HepG2 (cell line): ENCODE data around the gene IRS1. TPM values are rescaled to one million over a fixed set of nuclear protein-coding genes. Genes with fewer than 3 reads are reported as not detected.

Source experiments
- ATAC-seq: fragments of 200-7000 bp; cut with Tn5 transposase; 3 replicates; pipeline ENCODE4 v1.9.1; 2020; ENCODE audit warnings: mild to moderate bottlenecking, moderate library complexity
- BruUV-seq: library from RNA; stranded (reverse); fragments of 400-500 nt; replicated peaks from 2 replicates; lab custom pipeline; 2021; lab: Mats Ljungman, UMichigan
- CTCF ChIA-PET: fragments of 300-600 bp; formaldehyde crosslinking; extraction: SDS; loops from one replicate; lab custom pipeline; 2021; ENCODE audit warnings: low total read pairs, inconsistent platforms, low intra/inter-chr PET ratio; lab: Yijun Ruan, JAX
- POLR2A ChIA-PET: fragments of 350-600 bp; sonication (Branson Sonifier 250); formaldehyde crosslinking; loops from one replicate; lab custom pipeline; 2020; ENCODE audit warnings: antibody characterized with exemption, inconsistent platforms; lab: Yijun Ruan, JAX
- DNase-seq: peaks from one replicate; pipeline ENCODE4 v3.0.0-alpha.2; 2015; ENCODE audit warnings: low spot score
- FAIRE-seq: peaks from 3 replicates; lab custom pipeline; 2011; peaks lifted over from hg19 to GRCh38; lab: Jason Lieb, UNC
- H2AFZ ChIP-seq: one replicate; pipeline ENCODE4 v1.6.1; 2011; ENCODE audit warnings: low read length, inconsistent platforms
- H3K27ac ChIP-seq: fragments of 300-600 bp; 3 replicates; pipeline ENCODE4 v1.8.0; 2011; ENCODE audit warnings: mixed run types, mild to moderate bottlenecking, mixed read lengths, low read length, inconsistent platforms; ENCODE audit not compliant: insufficient read depth; ENCODE audit errors: extremely low read length
- H3K27me3 ChIP-seq, 2 experiments: fragments of 200-600 bp in 1 of 2; 2 replicates in 1 of 2; 3 replicates in 1 of 2; pipeline versions ENCODE4 v1.6.0 to v1.8.0; 2011; ENCODE audit warnings: low read length in 2 of 2, mild to moderate bottlenecking in 2 of 2, moderate library complexity in 2 of 2, inconsistent platforms in 1 of 2; ENCODE audit not compliant: insufficient read depth in 2 of 2, control insufficient read depth in 1 of 2
- H3K36me3 ChIP-seq, 2 experiments: fragments of 200-600 bp in 1 of 2; replicated peaks in 1 of 2; 2 replicates in 1 of 2; 3 replicates in 1 of 2; pipeline versions ENCODE4 v1.5.1 to v1.8.0; 2011; ENCODE audit warnings: low read length in 2 of 2, inconsistent platforms in 1 of 2; ENCODE audit not compliant: insufficient read depth in 2 of 2, control insufficient read depth in 1 of 2
- H3K4me1 ChIP-seq: 2 replicates; pipeline ENCODE4 v1.5.1; 2012; ENCODE audit warnings: low read length, inconsistent platforms; ENCODE audit not compliant: insufficient read depth
- H3K4me2 ChIP-seq: 2 replicates; pipeline ENCODE4 v1.6.0; 2011; ENCODE audit warnings: low read depth, low read length, inconsistent platforms
- H3K4me3 ChIP-seq, 3 experiments: fragments of 200-600 bp in 1 of 3; sonication (generic), shearing (Covaris generic) in 1 of 3; replicated peaks in 1 of 3; 2 replicates each; pipeline ENCODE4 v1.5.1; 2011 to 2016; ENCODE audit warnings: low read length in 3 of 3, inconsistent platforms in 2 of 3, low read depth in 2 of 3, mild to moderate bottlenecking in 2 of 3, control low read depth in 1 of 3, mixed read lengths in 1 of 3; ENCODE audit not compliant: insufficient read depth in 1 of 3
- H3K79me2 ChIP-seq: one replicate; pipeline ENCODE4 v1.6.1; 2011; ENCODE audit warnings: low read length, inconsistent platforms; ENCODE audit not compliant: insufficient read depth
- H3K9ac ChIP-seq: 2 replicates; pipeline ENCODE4 v1.6.0; 2011; ENCODE audit warnings: mild to moderate bottlenecking, low read depth, low read length, inconsistent platforms; ENCODE audit not compliant: insufficient read depth
- H3K9me3 ChIP-seq: 2 replicates; pipeline ENCODE4 v1.5.1; 2012; ENCODE audit warnings: mild to moderate bottlenecking, low read length
- H4K20me1 ChIP-seq: 2 replicates; pipeline ENCODE4 v1.6.0; 2011; ENCODE audit warnings: inconsistent platforms, mild to moderate bottlenecking, low read length, moderate library complexity; ENCODE audit not compliant: insufficient read depth
- BCL6 ChIP-seq: IDR thresholded peaks from 2 replicates; pipeline ENCODE4 v1.6.1; 2016; ENCODE audit warnings: missing genetic modification reagents, missing compliant biosample characterization
- EP300 ChIP-seq, 3 experiments: sonication (generic) in 1 of 3; formaldehyde crosslinking in 1 of 3; IDR thresholded peaks; 2 replicates each; pipeline versions ENCODE4 v1.5.1 to v1.6.1; 2011 to 2020; ENCODE audit warnings: low read depth in 2 of 3, low read length in 2 of 3, borderline replicate concordance in 1 of 3, improper control_type of control experiment in 1 of 3, mild to moderate bottlenecking in 1 of 3, missing genetic modification reagents in 1 of 3, moderate library complexity in 1 of 3
- GATAD2A ChIP-seq: IDR thresholded peaks from 2 replicates; pipeline ENCODE4 v1.6.1; 2016
- MAFF ChIP-seq: IDR thresholded peaks from 2 replicates; pipeline ENCODE4 v1.6.1; 2011; ENCODE audit warnings: low read depth, low read length, improper control_type of control experiment
- MAFG ChIP-seq: sonication (generic); formaldehyde crosslinking; IDR thresholded peaks from 2 replicates; pipeline ENCODE4 v1.5.1; 2020; ENCODE audit warnings: mild to moderate bottlenecking, missing genetic modification reagents
- MAFK ChIP-seq, 2 experiments: IDR thresholded peaks in 1 of 2; conservative IDR thresholded peaks in 1 of 2; 2 replicates each; pipeline ENCODE4 v1.6.1; 2011; ENCODE audit warnings: improper control_type of control experiment in 2 of 2, low read length in 2 of 2
- PCBP2 ChIP-seq: fragments of 200-400 bp; formaldehyde crosslinking; optimal IDR thresholded peaks from 2 replicates; pipeline ENCODE3; 2018; ENCODE audit warnings: low read length, low read depth; ENCODE audit not compliant: poor library complexity, severe bottlenecking
- PPARG ChIP-seq: conservative IDR thresholded peaks from 2 replicates; pipeline ENCODE4 v1.6.1; 2016; ENCODE audit warnings: missing biosample characterization, missing genetic modification reagents
- SALL1 ChIP-seq: sonication (generic); formaldehyde crosslinking; IDR thresholded peaks from 2 replicates; pipeline ENCODE4 v1.8.0; 2022; ENCODE audit warnings: mild to moderate bottlenecking, missing genetic modification reagents
- SMARCC2 ChIP-seq: fragments of 450-650 bp; IDR thresholded peaks from 2 replicates; pipeline ENCODE4 v1.6.1; 2017; ENCODE audit warnings: antibody characterized with exemption, mild to moderate bottlenecking
- TEAD3 ChIP-seq: optimal IDR thresholded peaks from 2 replicates; pipeline ENCODE3; 2016; ENCODE audit warnings: borderline replicate concordance
- YEATS4 ChIP-seq: sonication (generic); formaldehyde crosslinking; IDR thresholded peaks from 2 replicates; pipeline ENCODE4 v1.4.0; 2020; ENCODE audit warnings: missing genetic modification reagents, borderline replicate concordance
- ZBTB38 ChIP-seq: sonication (generic); formaldehyde crosslinking; IDR thresholded peaks from 2 replicates; pipeline ENCODE4 v1.5.1; 2020; ENCODE audit warnings: mild to moderate bottlenecking, missing genetic modification reagents
- ZNF652 ChIP-seq: IDR thresholded peaks from 2 replicates; pipeline ENCODE4 v1.6.1; 2016; ENCODE audit warnings: low read depth, borderline replicate concordance
- ZNF777 ChIP-seq: sonication (generic); formaldehyde crosslinking; IDR thresholded peaks from 2 replicates; pipeline ENCODE4 v1.4.0; 2020; ENCODE audit warnings: missing genetic modification reagents
- WGBS: methylation state at CpG from one replicate; pipeline ENCODE4 v1.1.6; 2017; ENCODE audit warnings: low lambda C conversion rate; 5-methylcytosine and 5-hydroxymethylcytosine counted together
- in situ Hi-C: cut with HindIII; loops from 2 replicates; pipeline ENCODE4 v1.10.0; 2017; ENCODE audit warnings: low pct_unique_long_range_greater_than_20kb; ENCODE audit not compliant: extremely low pct_ligation_motif_present
- intact Hi-C: fragments of 100-400 bp; cut with micrococcal nuclease; formaldehyde crosslinking; loops from one replicate; pipeline ENCODE4 v1.10.0; 2022; ENCODE audit not compliant: unreplicated experiment
- polyA plus RNA-seq, 8 experiments: library from polyadenylated mRNA; depleted of rRNA in 3 of 8; stranded (reverse) in 7 of 8; unstranded in 1 of 8; fragments of >200 nt; fragmentation: Illumina TruSeq in 4 of 8; extraction: Trizol in 4 of 8; gene quantifications; 2 replicates each; pipeline versions ENCODE4 v1.2.1 to v1.2.3, GENCODE V29; 2011 to 2016; ENCODE audit warnings: low read depth in 4 of 8, missing spikeins in 1 of 8, mixed read lengths in 1 of 8; ENCODE audit not compliant: insufficient read depth in 1 of 8
- total RNA-seq, 5 experiments: library from RNA; depleted of rRNA; stranded (reverse); fragments of >200 nt; fragmentation: Illumina TruSeq; extraction: Trizol; gene quantifications; 2 replicates each; pipeline ENCODE4 v1.2.3, GENCODE V29; 2016; ENCODE audit warnings: low read depth in 1 of 5
- TF ChIP-seq, protein P1 (sequence below): sonication (generic); formaldehyde crosslinking; conservative IDR thresholded peaks from 2 replicates; pipeline ENCODE4 v1.8.0; 2022; ENCODE audit warnings: low read depth, missing genetic modification reagents
- TF ChIP-seq, protein P2 (sequence below), 2 experiments: fragments of 450-650 bp in 1 of 2; sonication (generic) in 1 of 2; formaldehyde crosslinking; IDR thresholded peaks; 2 replicates each; pipeline versions ENCODE4 v1.5.0 to v1.8.0; 2020 to 2022; ENCODE audit warnings: mild to moderate bottlenecking in 1 of 2, missing genetic modification reagents in 1 of 2
- TF ChIP-seq, protein P3 (sequence below): IDR thresholded peaks from 2 replicates; pipeline ENCODE4 v1.6.1; 2016; ENCODE audit warnings: missing genetic modification reagents, missing compliant biosample characterization

Gene IRS1
- total and polyA plus RNA-seq, 2 of the 13 experiments (the other 11 are each of a cell fraction or from before 2014, with no cell fraction given) = 8.7 to 9.0 TPM

DNA sequence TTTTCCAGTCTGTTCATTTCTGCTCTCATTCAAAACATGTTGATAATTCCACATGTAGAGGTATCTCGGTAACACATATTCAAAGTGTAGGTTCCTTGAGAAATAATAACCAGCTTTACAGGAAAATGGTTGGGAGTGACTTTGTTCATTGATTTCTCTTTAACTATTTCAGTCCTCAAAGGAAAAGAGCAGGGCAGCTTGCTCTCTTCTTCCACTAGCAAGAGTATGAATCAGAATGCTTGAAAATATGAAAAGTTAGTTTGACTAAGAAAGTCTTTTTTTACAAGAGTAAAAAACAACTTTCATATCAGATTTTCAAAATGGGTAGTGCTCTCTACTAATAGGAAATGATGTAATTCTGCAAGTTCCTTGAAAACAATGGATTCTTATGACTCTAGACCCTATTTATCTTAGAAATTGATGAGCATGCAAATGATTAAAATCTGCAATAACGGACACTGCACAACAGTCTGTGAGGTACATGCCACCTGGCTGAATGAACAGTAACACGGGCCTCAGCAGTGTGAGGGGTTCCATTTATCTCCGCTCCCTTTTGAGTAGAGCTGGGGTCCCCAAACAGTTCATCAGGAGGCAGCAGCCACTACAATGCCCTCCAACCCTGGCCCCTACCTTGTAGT, 65.6 kb downstream of the IRS1 start:
- peaks cover 0 to 6% of the 10 kb centered on the region in 2 experiments; a peak in 2 of 5 replicates for H3K36me3 ChIP-seq
- peak overlapping the region; percentile 53 for H3K9ac ChIP-seq
- FAIRE-seq (no peak), DNase-seq (no peak), ATAC-seq (no peak)
- H3K27me3 ChIP-seq = no peaks in the 10 kb centered on the region
- in situ Hi-C loops = loop anchor here (10.0 kb wide), 1 partner anchor 61 kb away; the partner anchor contains the start of gene IRS1
- H3K4me3 ChIP-seq = peak overlapping the region in 2 of 3 experiments; percentile 27 to 45; a peak in 2 of 6 replicates
- no peak overlapping the region for H2AFZ ChIP-seq
- H3K4me1 ChIP-seq = peaks cover 75% of the 10 kb centered on the region
- intact Hi-C loops = loop anchor here (1.0 to 10.0 kb wide), 6 partner anchors 66 to 577 kb away; no protein-coding TSS in a partner anchor
- H3K79me2 ChIP-seq = peaks cover 3% of the 10 kb centered on the region
- BruUV-seq = no TSS peak
- H3K9me3 ChIP-seq = no peaks in the 10 kb centered on the region
- 69% methylated on average over 4 of the region's 4 CpGs for WGBS
- peak overlapping the region; percentile 60 for H3K4me2 ChIP-seq
- ChIA-PET CTCF (no interaction called here), POLR2A (interaction anchor here (0.7 to 3.5 kb wide), 17 partner anchors 10 to 703 kb away, joined by 3 to 53 read pairs (median 6); partner anchors contain the start of gene IRS1)
- H3K27ac ChIP-seq = peak overlapping the region; percentile 82
- no peaks in the 10 kb centered on the region for H4K20me1 ChIP-seq
- TF ChIP-seq, protein P1, sequence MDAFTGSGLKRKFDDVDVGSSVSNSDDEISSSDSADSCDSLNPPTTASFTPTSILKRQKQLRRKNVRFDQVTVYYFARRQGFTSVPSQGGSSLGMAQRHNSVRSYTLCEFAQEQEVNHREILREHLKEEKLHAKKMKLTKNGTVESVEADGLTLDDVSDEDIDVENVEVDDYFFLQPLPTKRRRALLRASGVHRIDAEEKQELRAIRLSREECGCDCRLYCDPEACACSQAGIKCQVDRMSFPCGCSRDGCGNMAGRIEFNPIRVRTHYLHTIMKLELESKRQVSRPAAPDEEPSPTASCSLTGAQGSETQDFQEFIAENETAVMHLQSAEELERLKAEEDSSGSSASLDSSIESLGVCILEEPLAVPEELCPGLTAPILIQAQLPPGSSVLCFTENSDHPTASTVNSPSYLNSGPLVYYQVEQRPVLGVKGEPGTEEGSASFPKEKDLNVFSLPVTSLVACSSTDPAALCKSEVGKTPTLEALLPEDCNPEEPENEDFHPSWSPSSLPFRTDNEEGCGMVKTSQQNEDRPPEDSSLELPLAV (CRISPR knock-in tag) = no peak
- TF ChIP-seq MAFK (conservative IDR thresholded peaks at IDR 0.05 in 1 of 2, IDR thresholded peaks at IDR 0.05 in 1 of 2; ENCODE audit: low read length in 2 of 2) (peak; percentile 77 to 83), PPARG (no peak), GATAD2A (peak; percentile 15; the same call in 1 of the 2 replicates), MAFG (CRISPR knock-in tag) (no peak), BCL6 (CRISPR knock-in tag) (0 out of 2 replicates have a peak, but pooled peaks have one; percentile 10), EP300 (IDR thresholded peaks at IDR 0.05; ENCODE audit: low read depth in 2 of 2, low read length in 2 of 2) (no peak), EP300 (CRISPR knock-in tag; IDR thresholded peaks at IDR 0.05; ENCODE audit: borderline replicate concordance) (no peak), ZBTB38 (CRISPR knock-in tag) (0 out of 2 replicates have a peak, but pooled peaks have one; percentile 17), SALL1 (CRISPR knock-in tag) (peak; percentile 33; the same call in 1 of the 2 replicates), MAFF (peak; percentile 72), ZNF777 (CRISPR knock-in tag) (0 out of 2 replicates have a peak, but pooled peaks have one; percentile 25), YEATS4 (0 out of 2 replicates have a peak, but pooled peaks have one; percentile 1), ZNF652 (peak; percentile 91), PCBP2 (no peak), SMARCC2 (no peak), TEAD3 (CRISPR knock-in tag) (peak; percentile 15)
- TF ChIP-seq, protein P2, sequence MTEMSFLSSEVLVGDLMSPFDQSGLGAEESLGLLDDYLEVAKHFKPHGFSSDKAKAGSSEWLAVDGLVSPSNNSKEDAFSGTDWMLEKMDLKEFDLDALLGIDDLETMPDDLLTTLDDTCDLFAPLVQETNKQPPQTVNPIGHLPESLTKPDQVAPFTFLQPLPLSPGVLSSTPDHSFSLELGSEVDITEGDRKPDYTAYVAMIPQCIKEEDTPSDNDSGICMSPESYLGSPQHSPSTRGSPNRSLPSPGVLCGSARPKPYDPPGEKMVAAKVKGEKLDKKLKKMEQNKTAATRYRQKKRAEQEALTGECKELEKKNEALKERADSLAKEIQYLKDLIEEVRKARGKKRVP (CRISPR knock-in tag; IDR thresholded peaks at IDR 0.05) = peak in 1 of 2 experiments; percentile 58; a peak in 1 of 4 replicates
- TF ChIP-seq, protein P3, sequence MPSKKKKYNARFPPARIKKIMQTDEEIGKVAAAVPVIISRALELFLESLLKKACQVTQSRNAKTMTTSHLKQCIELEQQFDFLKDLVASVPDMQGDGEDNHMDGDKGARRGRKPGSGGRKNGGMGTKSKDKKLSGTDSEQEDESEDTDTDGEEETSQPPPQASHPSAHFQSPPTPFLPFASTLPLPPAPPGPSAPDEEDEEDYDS (CRISPR knock-in tag) = no peak
